ENCODE results near the gene RCL1. TPM values are rescaled to one million over a fixed set of nuclear protein-coding genes. Genes with fewer than 3 reads are reported as not detected.

RCL1 gene
- total RNA-seq, 1 donor from 2014 or later = 12.1 TPM

DNA sequence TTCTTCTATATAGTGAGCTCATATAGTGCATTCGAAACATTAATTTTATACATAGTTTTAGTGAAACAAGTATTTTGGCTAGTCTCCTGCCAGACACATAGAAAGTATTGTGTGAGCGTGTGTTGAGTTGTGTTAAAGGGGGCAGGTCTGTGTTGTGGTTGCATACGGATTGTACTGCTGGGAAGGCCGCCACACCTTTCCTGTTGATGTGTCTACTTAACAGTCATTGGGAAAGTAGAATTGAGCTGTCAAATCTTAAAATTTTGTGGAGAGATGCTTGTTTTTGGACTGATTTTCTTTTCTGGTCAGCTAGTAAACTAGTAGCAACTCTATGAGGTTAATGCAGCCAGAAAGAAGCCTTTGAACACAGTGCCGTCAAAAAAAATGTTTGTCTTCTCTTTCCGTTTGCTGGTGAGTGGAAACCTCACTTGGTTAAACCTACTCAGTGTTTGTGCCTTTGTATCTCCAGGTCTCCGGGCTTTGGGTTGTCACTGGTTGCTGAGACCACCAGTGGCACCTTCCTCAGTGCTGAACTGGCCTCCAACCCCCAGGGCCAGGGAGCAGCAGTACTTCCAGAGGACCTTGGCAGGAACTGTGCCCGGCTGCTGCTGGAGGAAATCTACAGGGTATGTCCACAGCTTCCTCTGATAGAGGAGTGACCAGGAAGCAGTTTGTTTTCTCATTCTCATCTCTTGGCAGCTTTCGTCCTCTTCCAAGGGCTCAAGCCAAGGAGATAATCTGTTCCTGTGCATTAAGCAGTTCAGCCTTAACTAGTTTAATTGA lies 51.5 kb downstream of the RCL1 start:
- DNase-seq = peak; percentile 23

- DNase-seq = no peak
Observed at GRCh38 chr9:4849369-4849768, 56.6 kb downstream of the RCL1 start.

DNA sequence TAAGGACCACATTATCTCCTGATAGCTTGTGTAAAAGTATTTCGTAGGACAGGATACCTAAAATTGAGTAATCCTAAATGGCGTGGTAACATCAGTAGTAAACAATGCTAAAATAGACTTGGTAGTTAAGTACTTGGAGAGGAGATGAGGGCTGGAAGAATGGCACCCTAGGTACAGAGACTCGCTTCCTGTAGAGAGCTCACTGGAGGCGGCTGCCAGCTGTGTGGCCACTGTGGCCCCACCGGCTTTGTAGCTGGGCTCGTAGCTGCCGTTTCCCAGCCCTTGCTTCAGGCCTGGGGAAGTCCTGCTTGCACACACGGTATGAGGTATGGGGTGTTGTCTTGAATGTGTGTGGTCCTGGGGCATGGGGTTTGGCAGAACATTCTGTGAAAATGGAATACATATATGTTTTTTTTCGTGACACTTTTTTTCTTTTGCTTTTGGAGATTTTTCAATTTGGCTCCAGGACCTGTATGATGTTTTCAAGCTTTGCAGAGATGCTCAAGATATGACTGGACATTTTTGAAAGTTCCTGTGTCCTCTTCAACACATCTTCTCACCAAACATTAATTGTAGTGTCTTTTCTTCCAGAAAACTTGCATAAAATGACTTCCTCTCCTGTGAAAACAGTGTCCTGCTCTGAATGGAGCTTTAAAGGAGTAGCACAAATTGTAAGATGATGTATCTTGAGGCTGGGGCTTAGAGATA lies 58.0 kb downstream of the RCL1 start:
- DNase-seq = no peak

DNA sequence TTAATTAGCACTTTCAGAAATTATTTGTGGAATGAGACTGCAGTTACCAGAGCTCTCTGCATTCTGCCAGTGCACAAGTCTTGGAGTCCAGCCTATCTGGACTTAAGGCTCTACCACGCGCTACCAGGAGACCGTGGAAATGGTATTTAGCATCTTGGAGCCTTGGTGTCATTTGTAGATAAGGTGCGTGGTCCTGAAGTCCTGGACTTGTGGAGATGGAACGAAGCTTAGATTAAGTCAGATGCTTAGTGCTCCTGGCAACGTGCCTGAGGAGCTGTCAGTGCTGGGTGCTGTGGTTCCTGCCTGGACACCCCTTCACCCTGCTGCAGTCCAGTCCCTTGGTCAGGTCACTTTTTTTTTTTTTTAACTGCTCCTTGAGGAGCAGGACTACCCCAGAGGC lies 59.7 kb downstream of the RCL1 start:
- DNase-seq = no peak

- no peak for DNase-seq
Observed at GRCh38 chr9:4854265-4854590, 61.5 kb downstream of the RCL1 start.

- DNase-seq = no peak
Observed at GRCh38 chr9:4855841-4856240, 63.1 kb downstream of the RCL1 start.

DNA sequence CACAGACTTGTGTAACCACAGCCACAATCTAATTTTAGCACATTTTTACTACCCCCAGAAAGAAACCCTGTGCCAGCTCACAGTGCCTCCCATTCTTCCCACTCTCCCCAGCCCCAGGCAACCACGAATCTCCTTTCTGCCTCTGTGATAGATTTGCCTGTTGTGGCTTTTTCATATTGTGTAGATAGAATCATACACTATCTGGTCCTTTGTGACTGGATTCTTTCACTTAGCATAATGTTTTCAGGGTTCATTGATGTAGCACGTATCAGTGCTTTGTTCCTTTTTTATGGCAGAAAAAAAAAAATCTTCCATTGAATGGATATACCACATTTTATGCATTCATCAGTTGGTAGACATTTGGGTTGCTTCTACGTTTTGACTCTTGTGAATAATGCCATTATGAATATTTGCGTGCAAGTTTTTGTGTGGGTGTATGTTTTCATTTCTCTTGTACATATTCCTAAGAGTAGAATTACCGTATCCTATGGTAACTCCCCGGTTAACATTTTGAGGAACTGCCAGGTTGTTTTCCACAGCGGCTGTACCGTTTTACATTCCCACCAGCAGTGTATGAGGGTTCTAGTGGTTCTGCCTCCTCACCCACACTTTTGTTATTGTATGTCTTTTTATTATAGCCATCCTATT lies 64.5 kb downstream of the RCL1 start:
- no peak for DNase-seq

GRCh38 chr9:4859035-4859434 lies 66.3 kb downstream of the RCL1 start:
- DNase-seq = no peak

- DNase-seq = no peak
Observed at GRCh38 chr9:4860383-4860782, 67.6 kb downstream of the RCL1 start.

DNA sequence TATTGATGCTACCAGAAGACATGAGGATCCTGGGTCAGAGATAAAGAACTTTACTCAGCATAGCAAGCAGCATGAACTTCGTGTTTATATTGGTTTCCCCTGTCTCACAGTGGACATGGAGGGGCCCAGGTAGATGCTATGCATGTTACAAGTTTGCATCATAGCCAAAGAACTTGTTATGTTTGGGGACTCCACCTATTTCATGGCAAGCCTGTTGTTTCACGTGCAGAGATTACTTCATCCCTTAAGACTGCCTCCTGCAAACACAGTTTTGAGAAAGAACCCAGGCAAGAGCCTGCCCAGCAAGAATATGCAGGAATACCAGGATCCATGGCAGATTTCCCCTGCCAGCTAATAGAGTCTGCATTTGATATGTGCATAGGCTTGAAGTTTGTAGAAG lies 68.4 kb downstream of the RCL1 start:
- DNase-seq = no peak

- no peak for DNase-seq
Observed at GRCh38 chr9:4861736-4862451, 69.2 kb downstream of the RCL1 start.

DNA sequence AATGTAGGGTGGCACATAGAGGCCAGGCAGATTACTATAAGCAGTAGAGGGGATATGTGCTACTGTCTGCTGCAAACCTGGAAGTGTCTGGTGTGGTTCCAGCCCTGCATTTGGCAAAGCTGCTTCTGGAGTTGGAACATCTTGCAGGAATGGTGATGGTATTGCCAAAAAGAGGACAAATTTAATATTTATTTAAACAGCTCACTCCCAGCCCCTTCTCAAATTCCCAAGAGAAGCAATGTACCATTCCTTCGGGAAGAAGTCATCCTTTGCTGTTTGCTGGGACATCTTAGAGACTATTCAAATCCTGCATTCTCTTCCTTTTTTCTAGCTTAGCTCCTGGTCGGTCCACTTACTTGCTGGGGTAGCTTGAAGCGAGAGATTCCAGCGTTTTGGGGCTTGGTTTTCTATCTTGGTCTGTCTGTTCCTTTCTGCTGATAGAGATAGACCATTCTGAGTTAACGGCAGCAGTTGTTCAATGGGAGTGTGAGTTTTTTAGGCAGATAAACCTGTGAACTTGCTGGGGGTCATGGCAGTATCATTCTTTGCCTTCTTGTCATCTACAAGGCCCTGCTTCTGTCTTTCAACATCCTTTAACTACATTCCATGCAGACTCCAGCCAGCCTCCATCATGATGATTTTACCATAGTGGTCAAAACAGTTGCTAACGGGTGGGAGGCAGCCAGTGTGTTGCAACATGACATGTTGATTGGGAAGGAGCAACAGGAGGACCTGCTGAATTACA lies 69.9 kb downstream of the RCL1 start:
- no peak for DNase-seq

GRCh38 chr9:4864234-4864661 lies 71.5 kb downstream of the RCL1 start:
- DNase-seq = no peak

DNA sequence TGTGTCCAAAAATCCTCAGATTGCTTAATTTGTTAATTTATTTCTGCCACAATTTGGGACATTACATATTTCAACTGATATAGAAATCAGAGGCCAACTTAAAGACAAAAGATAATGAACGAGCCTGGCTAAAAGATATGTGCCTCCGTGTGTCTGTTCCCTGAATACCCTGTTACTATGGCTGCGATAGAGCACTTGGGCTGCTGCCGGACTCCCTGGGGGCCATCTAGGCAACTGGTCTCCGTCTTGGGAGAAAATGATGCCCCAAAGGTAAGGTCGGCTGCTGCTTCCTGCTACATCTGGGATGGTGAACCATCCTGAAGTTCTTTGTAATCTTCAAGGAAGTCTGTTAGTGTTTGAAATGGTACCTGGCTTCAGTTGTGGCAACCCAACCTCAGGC lies 72.0 kb downstream of the RCL1 start:
- no peak for DNase-seq

- no peak for DNase-seq
Observed at GRCh38 chr9:4865681-4866080, 72.9 kb downstream of the RCL1 start.

DNA sequence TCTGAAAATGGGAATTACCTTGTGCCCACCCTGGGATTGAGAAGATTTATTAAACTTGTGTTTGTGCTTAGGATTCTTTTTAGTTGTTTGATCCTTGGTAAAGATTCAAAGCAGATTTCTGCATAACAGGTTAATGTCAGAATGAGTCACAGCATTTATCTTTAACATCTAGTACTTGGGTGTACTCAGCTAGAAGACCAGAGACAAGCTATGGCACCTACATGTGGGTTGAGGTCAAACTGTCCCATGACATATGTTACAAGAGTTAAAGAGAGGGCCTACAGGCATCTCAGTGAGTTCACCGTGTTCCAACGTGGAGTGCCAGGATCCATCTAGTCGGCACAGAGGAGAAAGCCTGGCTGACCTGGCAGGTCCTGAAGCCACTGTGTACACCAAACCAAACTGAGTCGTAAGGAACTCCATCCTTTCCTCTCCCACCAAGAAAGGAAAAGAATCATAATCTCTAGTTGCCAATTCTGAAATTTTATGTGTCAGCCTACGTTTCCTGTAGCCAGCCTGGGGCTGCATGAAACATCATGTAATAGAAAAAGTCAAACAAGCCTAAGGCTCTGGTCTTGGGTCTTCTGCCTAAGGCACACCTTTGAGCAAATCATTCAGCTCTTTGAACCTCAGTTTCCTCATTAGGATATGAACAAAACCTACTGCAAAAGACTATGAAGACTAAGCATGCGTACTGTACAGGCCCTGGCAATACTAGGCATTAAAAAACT lies 73.7 kb downstream of the RCL1 start:
- DNase-seq = peak; percentile 10

DNA sequence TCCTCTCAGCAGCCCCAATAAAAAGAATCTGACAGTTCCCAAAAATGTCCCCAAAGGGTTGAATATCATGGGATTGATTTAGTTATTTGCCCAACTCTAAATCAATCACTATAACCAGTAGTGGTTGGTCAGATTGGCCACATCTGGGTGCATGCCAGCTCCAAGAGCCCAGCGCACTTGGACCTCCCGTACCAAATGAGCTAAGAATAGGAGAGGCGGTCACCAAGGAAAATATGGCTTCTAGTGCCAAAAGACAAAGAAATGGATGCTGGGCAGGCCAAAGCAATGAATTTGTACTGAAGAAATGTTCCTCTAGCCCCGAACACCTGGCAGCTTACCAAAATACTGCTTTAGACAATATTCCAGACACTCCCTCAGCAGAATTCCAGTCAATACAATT lies 80.3 kb downstream of the RCL1 start:
- DNase-seq = no peak

GRCh38 chr9:4875559-4875958 lies 82.8 kb downstream of the RCL1 start:
- no peak for DNase-seq

GRCh38 chr9:4879115-4879558 lies 86.4 kb downstream of the RCL1 start:
- DNase-seq = no peak

DNA sequence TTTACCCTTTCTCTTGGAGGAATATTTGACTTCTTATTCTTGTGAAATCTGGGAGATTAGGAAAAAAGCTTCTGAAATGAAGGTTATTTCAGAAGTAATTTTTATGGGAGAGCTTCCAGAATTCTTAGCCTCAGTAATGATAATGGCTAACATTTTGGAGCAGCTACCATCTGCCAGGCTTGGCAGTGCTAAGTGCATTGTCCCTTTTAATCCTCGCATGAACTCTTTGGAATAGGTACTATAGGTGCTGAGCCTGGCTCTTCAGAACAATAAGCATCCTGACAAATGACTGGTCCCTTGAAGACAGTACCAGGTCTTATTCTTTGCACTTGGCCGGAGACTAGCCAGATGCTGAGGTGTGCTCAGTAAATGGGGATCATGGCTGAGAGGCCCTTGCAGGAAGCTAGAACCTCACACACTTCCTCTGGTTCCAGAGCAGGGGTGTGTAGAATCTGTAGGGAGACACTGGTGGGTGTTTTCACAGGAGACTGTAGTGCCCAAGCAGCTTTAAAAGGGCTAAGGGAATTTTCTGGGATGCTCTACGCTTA lies 90.7 kb downstream of the RCL1 start:
- DNase-seq = no peak

- DNase-seq = no peak
Observed at GRCh38 chr9:4886698-4887097, 94.0 kb downstream of the RCL1 start.
